UCSD-AML1 (cell line): Measurements from ENCODE around the gene VPS37D.
"Not testable (repeated sequence)": the region's sequence is repeated elsewhere in the genome, so short reads cannot be mapped to it uniquely, and the experiment has no call there.

Source experiments
- DNase-seq: peaks from one replicate; lab custom pipeline; 2025; ENCODE audit not compliant: unreplicated experiment; lab: John Stamatoyannopoulos, UW

The VPS37D gene

GRCh38 chr7:73704640-73705550 is 37.3 kb downstream of the VPS37D start:
- no peak for DNase-seq

GRCh38 chr7:73705551-73705920 is 37.9 kb downstream of the VPS37D start:
- no peak for DNase-seq

GRCh38 chr7:73706126-73707044 is 38.8 kb downstream of the VPS37D start:
- DNase-seq = no peak

- peak; percentile 38 for DNase-seq
Measured at GRCh38 chr7:73707045-73707631, 39.5 kb downstream of the VPS37D start.

GRCh38 chr7:73708961-73709549 is 41.4 kb downstream of the VPS37D start:
- no peak for DNase-seq

- no peak for DNase-seq
Measured at GRCh38 chr7:73712773-73713172, 45.1 kb downstream of the VPS37D start.

- DNase-seq = not testable (repeated sequence)
Measured at GRCh38 chr7:73713319-73713718, 45.7 kb downstream of the VPS37D start.

GRCh38 chr7:73715648-73716317 is 48.2 kb downstream of the VPS37D start:
- DNase-seq = no peak

- no peak for DNase-seq
Measured at GRCh38 chr7:73716318-73716890, 48.8 kb downstream of the VPS37D start.

- DNase-seq = no peak
Measured at GRCh38 chr7:73717025-73717807, 49.6 kb downstream of the VPS37D start.

GRCh38 chr7:73717991-73718405 is 50.4 kb downstream of the VPS37D start:
- peak; percentile 72 for DNase-seq

GRCh38 chr7:73718438-73718881 is 50.8 kb downstream of the VPS37D start:
- DNase-seq = no peak

GRCh38 chr7:73718905-73719805 is 51.5 kb downstream of the VPS37D start, which contains the start of gene STX1A:
Gene STX1A, minus strand, starts transcription at chr7:73719669. Its CDS starts 38 bp downstream, at chr7:73719631.
- DNase-seq = no peak

- DNase-seq = no peak
Measured at GRCh38 chr7:73719806-73720169, 52.2 kb downstream of the VPS37D start.

- not testable (repeated sequence) for DNase-seq
Measured at GRCh38 chr7:73720443-73720842, 52.8 kb downstream of the VPS37D start.

GRCh38 chr7:73721377-73721817 is 53.8 kb downstream of the VPS37D start:
- DNase-seq = no peak
